Panc1 (cell line): Measurements from ENCODE around the gene SLC7A4. TPM values are rescaled to one million over a fixed set of nuclear protein-coding genes. Genes with fewer than 3 reads are reported as not detected.
A peak's percentile ranks its signal among the peaks of the same experiment; 100 is the strongest.

Experiments
- ATAC-seq: fragments of 200-7000 bp; cut with Tn5 transposase; 2 replicates; pipeline ENCODE4 v1.9.1; 2020; ENCODE audit warnings: mild to moderate bottlenecking, moderate library complexity
- BruUV-seq: library from RNA; stranded (reverse); fragments of 400-500 nt; replicated peaks from 2 replicates; lab custom pipeline; 2021; lab: Mats Ljungman, UMichigan
- CTCF ChIA-PET: fragments of 300-600 bp; sonication (Branson Sonifier 250); formaldehyde crosslinking; loops from one replicate; lab custom pipeline; 2022; ENCODE audit warnings: antibody characterized with exemption; lab: Charles Lee
- POLR2A ChIA-PET: fragments of 300-600 bp; sonication (Branson Sonifier 250); formaldehyde crosslinking; loops from one replicate; lab custom pipeline; 2022; ENCODE audit warnings: antibody characterized with exemption; lab: Charles Lee
- DNase-seq: peaks from one replicate; pipeline ENCODE4 v3.0.0-alpha.2; 2010; ENCODE audit warnings: low read depth, low spot score
- H3K27ac ChIP-seq: 2 replicates; pipeline ENCODE4 v1.5.1; 2011; ENCODE audit warnings: mild to moderate bottlenecking, low read length, inconsistent platforms
- H3K27me3 ChIP-seq: fragments of 200-500 bp; sonication (Bioruptor generic); 2 replicates; pipeline ENCODE4 v1.6.0; 2014; ENCODE audit warnings: low read length, inconsistent platforms; ENCODE audit not compliant: control insufficient read depth, insufficient read depth
- H3K36me3 ChIP-seq: fragments of 200-500 bp; sonication (Bioruptor generic); 2 replicates; pipeline ENCODE4 v1.5.1; 2014; ENCODE audit warnings: inconsistent platforms, mild to moderate bottlenecking, low read length, moderate library complexity; ENCODE audit not compliant: control insufficient read depth, insufficient read depth
- H3K4me1 ChIP-seq: 2 replicates; pipeline ENCODE4 v1.5.1; 2011; ENCODE audit warnings: inconsistent platforms, mild to moderate bottlenecking, low read length, moderate library complexity; ENCODE audit not compliant: control insufficient read depth, insufficient read depth
- H3K4me3 ChIP-seq, 2 experiments: 2 replicates each; pipeline ENCODE4 v1.5.1; 2011 to 2012; ENCODE audit warnings: low read depth in 2 of 2, low read length in 2 of 2, mild to moderate bottlenecking in 2 of 2, inconsistent platforms in 1 of 2, moderate library complexity in 1 of 2
- H3K9me3 ChIP-seq: fragments of 200-500 bp; sonication (Bioruptor generic); 2 replicates; pipeline ENCODE4 v1.5.1; 2014; ENCODE audit warnings: low read depth, mild to moderate bottlenecking, inconsistent platforms, low read length, moderate library complexity; ENCODE audit not compliant: control insufficient read depth, insufficient read depth
- POLR2AphosphoS5 ChIP-seq: IDR thresholded peaks from 2 replicates; pipeline ENCODE4 v1.6.1; 2012; ENCODE audit warnings: mild to moderate bottlenecking, low read depth, low read length, moderate library complexity
- REST ChIP-seq, 2 experiments: IDR thresholded peaks; 2 replicates each; pipeline ENCODE4 v1.6.1; 2011 to 2012; ENCODE audit warnings: low read depth in 2 of 2, control low read depth in 1 of 2, low read length in 1 of 2, mild to moderate bottlenecking in 1 of 2, moderate library complexity in 1 of 2; ENCODE audit not compliant: insufficient read depth in 1 of 2
- SIN3A ChIP-seq: IDR thresholded peaks from 2 replicates; pipeline ENCODE4 v1.6.1; 2012; ENCODE audit warnings: low read depth, mild to moderate bottlenecking, low read length, moderate library complexity, borderline replicate concordance; ENCODE audit not compliant: insufficient read depth
- TCF7L2 ChIP-seq: IDR thresholded peaks from 2 replicates; pipeline ENCODE4 v1.6.1; 2011; ENCODE audit warnings: mild to moderate bottlenecking, low read depth, low read length, inconsistent platforms
- in situ Hi-C: cut with HindIII; loops from 2 replicates; pipeline ENCODE4 v1.10.0; 2016; ENCODE audit warnings: low sequenced_read_pairs, low pct_unique_long_range_greater_than_20kb
- intact Hi-C: fragments of 100-400 bp; cut with micrococcal nuclease; formaldehyde crosslinking; loops from one replicate; pipeline ENCODE4 v1.10.0; 2022; ENCODE audit not compliant: unreplicated experiment
- total RNA-seq: library from RNA; stranded (reverse); gene quantifications from one replicate; pipeline ENCODE4 v1.2.1, GENCODE V29; 2021; ENCODE audit not compliant: unreplicated experiment
- TF ChIP-seq, protein P1 (sequence below): fragments of 450-650 bp; IDR thresholded peaks from 2 replicates; pipeline ENCODE4 v1.5.1; 2017; ENCODE audit warnings: mild to moderate bottlenecking

SLC7A4 gene
- total RNA-seq, 1 experiment from 2014 or later, result not detected

DNA sequence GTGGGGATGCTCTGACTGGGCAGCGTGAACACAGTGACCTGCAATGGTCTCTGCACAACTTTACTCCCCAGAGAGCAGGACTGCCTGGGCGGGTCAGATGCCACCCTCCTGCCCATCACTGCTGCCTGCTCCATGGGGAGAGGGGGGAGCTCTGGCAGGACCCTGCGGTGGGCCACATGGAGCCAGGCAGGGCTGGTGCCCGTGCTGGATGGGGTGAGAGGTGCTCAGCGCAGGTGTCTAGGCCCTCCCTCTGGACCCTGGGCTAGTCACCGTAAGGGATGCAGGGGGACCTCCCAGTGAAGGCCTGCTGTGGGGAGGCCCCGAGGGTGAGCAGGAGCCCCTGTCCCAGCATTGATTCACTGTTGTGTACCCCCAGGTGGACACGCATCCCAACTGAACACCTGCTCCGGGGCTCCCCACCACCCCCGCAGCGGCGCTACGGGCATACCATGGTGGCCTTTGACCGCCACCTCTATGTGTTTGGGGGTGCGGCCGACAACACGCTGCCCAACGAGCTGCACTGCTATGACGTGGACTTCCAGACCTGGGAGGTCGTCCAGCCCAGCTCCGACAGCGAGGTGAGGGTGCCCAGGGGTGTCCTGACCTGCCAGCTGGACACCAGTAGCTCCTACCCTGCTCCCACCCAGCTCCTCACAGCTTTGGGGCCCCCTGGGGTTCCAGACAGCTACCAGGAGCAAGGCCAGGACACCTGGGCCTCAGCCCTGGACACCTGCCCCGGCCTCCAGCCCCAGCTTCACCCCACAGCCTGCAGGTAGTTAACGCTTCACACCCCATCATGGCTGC is 40.9 kb downstream of the SLC7A4 start:
- no peak overlapping the region for H3K27ac ChIP-seq
- no peak overlapping the region for H3K4me3 ChIP-seq
- H3K4me1 ChIP-seq, result no peaks in the 10 kb centered on the region
- POLR2A ChIA-PET, result interaction anchor here (0.6 kb wide), 2 partner anchors 33 to 160 kb away, joined by 3 to 7 read pairs; no protein-coding TSS in a partner anchor
- H3K36me3 ChIP-seq, result no peaks in the 10 kb centered on the region
- no peaks in the 10 kb centered on the region for H3K27me3 ChIP-seq
- H3K9me3 ChIP-seq, result no peaks in the 10 kb centered on the region
- no peak for DNase-seq
- ATAC-seq, result 0 out of 2 replicates have a peak, but pooled peaks have one; percentile 12
- no TSS peak for BruUV-seq
- CTCF ChIA-PET, result no interaction called here
- intact Hi-C loops (no loop called here), in situ Hi-C loops (no loop called here)
- TF ChIP-seq SIN3A (no peak), TCF7L2 (no peak), REST (IDR thresholded peaks at IDR 0.05; ENCODE audit: insufficient read depth in 1 of 2, low read depth in 2 of 2, low read length in 1 of 2) (no peak), POLR2AphosphoS5 (no peak)
- TF ChIP-seq, protein P1, sequence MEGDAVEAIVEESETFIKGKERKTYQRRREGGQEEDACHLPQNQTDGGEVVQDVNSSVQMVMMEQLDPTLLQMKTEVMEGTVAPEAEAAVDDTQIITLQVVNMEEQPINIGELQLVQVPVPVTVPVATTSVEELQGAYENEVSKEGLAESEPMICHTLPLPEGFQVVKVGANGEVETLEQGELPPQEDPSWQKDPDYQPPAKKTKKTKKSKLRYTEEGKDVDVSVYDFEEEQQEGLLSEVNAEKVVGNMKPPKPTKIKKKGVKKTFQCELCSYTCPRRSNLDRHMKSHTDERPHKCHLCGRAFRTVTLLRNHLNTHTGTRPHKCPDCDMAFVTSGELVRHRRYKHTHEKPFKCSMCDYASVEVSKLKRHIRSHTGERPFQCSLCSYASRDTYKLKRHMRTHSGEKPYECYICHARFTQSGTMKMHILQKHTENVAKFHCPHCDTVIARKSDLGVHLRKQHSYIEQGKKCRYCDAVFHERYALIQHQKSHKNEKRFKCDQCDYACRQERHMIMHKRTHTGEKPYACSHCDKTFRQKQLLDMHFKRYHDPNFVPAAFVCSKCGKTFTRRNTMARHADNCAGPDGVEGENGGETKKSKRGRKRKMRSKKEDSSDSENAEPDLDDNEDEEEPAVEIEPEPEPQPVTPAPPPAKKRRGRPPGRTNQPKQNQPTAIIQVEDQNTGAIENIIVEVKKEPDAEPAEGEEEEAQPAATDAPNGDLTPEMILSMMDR, result no peak

- Histone ChIP-seq H3K4me3 (no peak overlapping the region), H3K27me3 (no peaks in the 10 kb centered on the region), H3K4me1 (no peaks in the 10 kb centered on the region), H3K36me3 (no peaks in the 10 kb centered on the region), H3K27ac (no peak overlapping the region), H3K9me3 (no peaks in the 10 kb centered on the region)
- intact Hi-C loops, result no loop called here
- CTCF ChIA-PET, result no interaction called here
- ATAC-seq (no peak), DNase-seq (no peak)
- TF ChIP-seq REST (IDR thresholded peaks at IDR 0.05; ENCODE audit: insufficient read depth in 1 of 2, low read depth in 2 of 2, low read length in 1 of 2) (no peak), SIN3A (no peak), TCF7L2 (no peak), POLR2AphosphoS5 (no peak)
- TF ChIP-seq, protein P1, result no peak
- POLR2A ChIA-PET, result interaction anchor here (0.6 to 1.3 kb wide), 3 partner anchors 9 to 159 kb away, joined by 3 to 7 read pairs (median 3); no protein-coding TSS in a partner anchor
- BruUV-seq, result no TSS peak
- in situ Hi-C loops, result no loop called here
These were observed 41.9 kb downstream of the SLC7A4 start for GRCh38 chr22:20990184-20991180.
